H1 (cell line): ENCODE measurements around the gene PGM2. TPM values are rescaled to one million over a fixed set of nuclear protein-coding genes. Genes with fewer than 3 reads are reported as not detected.

Experiments used
- CTCF ChIA-PET: fragments of 300-600 bp; sonication (Branson Sonifier 250); formaldehyde crosslinking; loops from one replicate; lab custom pipeline; 2021; ENCODE audit not compliant: partially characterized antibody; lab: Charles Lee
- POLR2A ChIA-PET: fragments of 300-600 bp; sonication (Branson Sonifier 250); formaldehyde crosslinking; loops from one replicate; lab custom pipeline; 2021; ENCODE audit warnings: inconsistent platforms; ENCODE audit not compliant: partially characterized antibody; lab: Charles Lee
- DNase-seq, 2 experiments: peaks; one replicate each; pipeline versions ENCODE4 v3.0.0 to v3.0.0-alpha.2; 2010 to 2022; ENCODE audit warnings: low spot score in 2 of 2, low read depth in 1 of 2, mixed read lengths in 1 of 2
- FAIRE-seq: peaks from 2 replicates; lab custom pipeline; 2011; peaks lifted over from hg19 to GRCh38; lab: Jason Lieb, UNC
- H2AFZ ChIP-seq: 2 replicates; pipeline ENCODE4 v1.8.1; 2012; ENCODE audit warnings: low read length, inconsistent platforms
- H2AK5ac ChIP-seq: 2 replicates; pipeline ENCODE4 v1.6.1; 2013; ENCODE audit warnings: low read depth, low read length
- H2BK120ac ChIP-seq: replicated peaks from 2 replicates; pipeline ENCODE3; 2013; ENCODE audit warnings: low read depth, low read length, inconsistent platforms
- H2BK12ac ChIP-seq: 2 replicates; pipeline ENCODE4 v1.6.1; 2013; ENCODE audit warnings: low read depth, low read length
- H2BK15ac ChIP-seq: 2 replicates; pipeline ENCODE4 v1.6.1; 2013; ENCODE audit warnings: low read length
- H2BK20ac ChIP-seq: 2 replicates; pipeline ENCODE4 v1.6.1; 2013; ENCODE audit warnings: low read length
- H2BK5ac ChIP-seq: 2 replicates; pipeline ENCODE4 v1.6.1; 2013; ENCODE audit warnings: low read depth, low read length
- H3K14ac ChIP-seq: 2 replicates; pipeline ENCODE4 v1.6.1; 2013; ENCODE audit warnings: inconsistent platforms; ENCODE audit not compliant: insufficient read length
- H3K18ac ChIP-seq: 2 replicates; pipeline ENCODE4 v1.6.1; 2013; ENCODE audit warnings: low read length; ENCODE audit errors: extremely low read depth
- H3K23ac ChIP-seq: 2 replicates; pipeline ENCODE4 v1.6.1; 2013; ENCODE audit warnings: inconsistent platforms; ENCODE audit not compliant: insufficient read length
- H3K23me2 ChIP-seq: 2 replicates; pipeline ENCODE4 v1.6.1; 2013; ENCODE audit warnings: low read depth, low read length
- H3K27ac ChIP-seq: 2 replicates; pipeline ENCODE4 v1.6.1; 2011; ENCODE audit warnings: low read depth, low read length, inconsistent platforms
- H3K27me3 ChIP-seq, 4 experiments: replicated peaks in 1 of 4; 1 replicate in 1 of 4; 2 replicates in 3 of 4; pipeline versions ENCODE4 v1.6.1 to v1.8.1; 2011 to 2013; ENCODE audit warnings: low read length in 3 of 4, mild to moderate bottlenecking in 3 of 4, inconsistent platforms in 2 of 4, mixed read lengths in 2 of 4, moderate library complexity in 1 of 4; ENCODE audit not compliant: control insufficient read depth in 3 of 4, insufficient read depth in 3 of 4; ENCODE audit errors: extremely low read depth in 1 of 4
- H3K36me3 ChIP-seq, 4 experiments: 2 replicates each; pipeline versions ENCODE4 v1.6.1 to v1.8.1; 2011 to 2013; ENCODE audit warnings: mild to moderate bottlenecking in 4 of 4, low read length in 3 of 4, moderate library complexity in 2 of 4, control low read depth in 1 of 4, inconsistent platforms in 1 of 4; ENCODE audit not compliant: insufficient read depth in 4 of 4, control insufficient read depth in 2 of 4
- H3K4ac ChIP-seq: replicated peaks from 2 replicates; pipeline ENCODE3; 2013; ENCODE audit warnings: low read length, low read depth, mixed read lengths, inconsistent platforms; ENCODE audit not compliant: insufficient read length
- H3K4me1 ChIP-seq, 4 experiments: replicated peaks in 1 of 4; 1 replicate in 1 of 4; 2 replicates in 3 of 4; pipeline versions ENCODE4 v1.6.1 to v1.8.1; 2011 to 2013; ENCODE audit warnings: low read length in 3 of 4, inconsistent platforms in 2 of 4, mixed read lengths in 1 of 4; ENCODE audit not compliant: insufficient read depth in 4 of 4, control insufficient read depth in 3 of 4
- H3K4me2 ChIP-seq, 2 experiments: 2 replicates each; pipeline versions ENCODE4 v1.6.1 to v1.8.1; 2011 to 2013; ENCODE audit warnings: low read depth in 2 of 2, low read length in 2 of 2, control low read depth in 1 of 2, inconsistent platforms in 1 of 2, mild to moderate bottlenecking in 1 of 2; ENCODE audit not compliant: insufficient read depth in 1 of 2
- H3K4me3 ChIP-seq, 4 experiments: fragments of 200-600, 300-600 bp in 1 of 4; sonication (generic), shearing (Covaris generic), sonication (Bioruptor Twin) in 1 of 4; 2 replicates each; pipeline versions ENCODE4 v1.5.1 to v1.8.1; 2011 to 2016; ENCODE audit warnings: low read length in 4 of 4, low read depth in 3 of 4, control low read depth in 2 of 4, inconsistent platforms in 2 of 4, mild to moderate bottlenecking in 2 of 4, mixed read lengths in 1 of 4, moderate library complexity in 1 of 4; ENCODE audit not compliant: insufficient read depth in 2 of 4; ENCODE audit errors: extremely low read depth in 1 of 4
- H3K56ac ChIP-seq: replicated peaks from 2 replicates; pipeline ENCODE3; 2013; ENCODE audit warnings: low read depth, mild to moderate bottlenecking, mixed read lengths, low read length, inconsistent platforms; ENCODE audit not compliant: insufficient read length
- H3K79me1 ChIP-seq: 2 replicates; pipeline ENCODE4 v1.6.1; 2013; ENCODE audit warnings: low read depth, low read length, control low read depth
- H3K79me2 ChIP-seq, 2 experiments: 2 replicates each; pipeline versions ENCODE4 v1.6.1 to v1.8.1; 2012 to 2013; ENCODE audit warnings: low read length in 2 of 2, mild to moderate bottlenecking in 2 of 2, inconsistent platforms in 1 of 2; ENCODE audit not compliant: insufficient read depth in 2 of 2, control insufficient read depth in 1 of 2
- H3K9ac ChIP-seq, 4 experiments: replicated peaks in 1 of 4; 1 replicate in 1 of 4; 2 replicates in 3 of 4; pipeline versions ENCODE4 v1.6.1 to v1.8.1; 2011 to 2013; ENCODE audit warnings: low read depth in 3 of 4, low read length in 3 of 4, control low read depth in 2 of 4, mild to moderate bottlenecking in 2 of 4, moderate library complexity in 2 of 4, inconsistent platforms in 1 of 4; ENCODE audit errors: extremely low read depth in 1 of 4
- H3K9me3 ChIP-seq, 2 experiments: 2 replicates each; pipeline versions ENCODE4 v1.6.1 to v1.8.1; 2012 to 2013; ENCODE audit warnings: mild to moderate bottlenecking in 2 of 2, moderate library complexity in 2 of 2, control low read depth in 1 of 2, inconsistent platforms in 1 of 2, low read depth in 1 of 2, low read length in 1 of 2, mixed read lengths in 1 of 2; ENCODE audit not compliant: insufficient read depth in 2 of 2
- H4K20me1 ChIP-seq, 2 experiments: replicated peaks in 1 of 2; 2 replicates each; pipeline versions ENCODE3 to v1.8.1; 2011 to 2013; ENCODE audit warnings: inconsistent platforms in 2 of 2, low read length in 2 of 2, mild to moderate bottlenecking in 1 of 2; ENCODE audit not compliant: insufficient read depth in 2 of 2, control insufficient read depth in 1 of 2
- H4K5ac ChIP-seq: 2 replicates; pipeline ENCODE4 v1.6.1; 2013; ENCODE audit warnings: low read length, low read depth, mixed read lengths, inconsistent platforms; ENCODE audit not compliant: insufficient read length
- H4K8ac ChIP-seq: 2 replicates; pipeline ENCODE4 v1.8.0; 2013; ENCODE audit warnings: mild to moderate bottlenecking, moderate library complexity, low read length, inconsistent platforms; ENCODE audit not compliant: insufficient read depth; ENCODE audit errors: extremely low read depth
- H4K91ac ChIP-seq: replicated peaks from 2 replicates; pipeline ENCODE3; 2013; ENCODE audit warnings: low read length, mixed read lengths, inconsistent platforms; ENCODE audit not compliant: insufficient read length
- EGR1 ChIP-seq: IDR thresholded peaks from 2 replicates; pipeline ENCODE4 v1.6.1; 2011; ENCODE audit warnings: low read depth, low read length, borderline replicate concordance
- FOSL1 ChIP-seq: IDR thresholded peaks from 2 replicates; pipeline ENCODE4 v1.6.1; 2011; ENCODE audit warnings: mild to moderate bottlenecking, low read depth, low read length, moderate library complexity; ENCODE audit not compliant: insufficient read depth
- KDM5A ChIP-seq: fragments of 200-600 bp; IDR thresholded peaks from 2 replicates; pipeline ENCODE4 v1.7.1; 2012; ENCODE audit warnings: mild to moderate bottlenecking, low read length, inconsistent platforms, mixed read lengths
- SIN3A ChIP-seq, 2 experiments: IDR thresholded peaks in 1 of 2; conservative IDR thresholded peaks in 1 of 2; 2 replicates each; pipeline ENCODE4 v1.6.1; 2011 to 2012; ENCODE audit warnings: low read length in 2 of 2, improper control_type of control experiment in 1 of 2, low read depth in 1 of 2, mild to moderate bottlenecking in 1 of 2
- SUZ12 ChIP-seq: fragments of 200-600 bp; sonication (generic); IDR thresholded peaks from 2 replicates; pipeline ENCODE4 v1.6.1; 2012; ENCODE audit warnings: mild to moderate bottlenecking, inconsistent platforms, low read length, moderate library complexity, mixed read lengths
- WGBS, 2 experiments: shearing (Covaris generic) in 1 of 2; methylation state at CpG; one replicate each; pipeline versions ENCODE4 v1.1.6 to v1.1.7; 2013 to 2015; ENCODE audit warnings: low lambda C conversion rate in 2 of 2, mixed read lengths in 2 of 2, inconsistent platforms in 1 of 2, low coverage in 1 of 2, missing lambda C conversion rate in 1 of 2; ENCODE audit not compliant: insufficient replicate concordance in 2 of 2, insufficient coverage in 1 of 2, insufficient read length in 1 of 2; ENCODE audit errors: extremely low coverage in 1 of 2, missing lambda C conversion rate in 1 of 2; 5-methylcytosine and 5-hydroxymethylcytosine counted together
- polyA plus RNA-seq, 7 experiments: library from polyadenylated mRNA; depleted of rRNA in 3 of 7; stranded (reverse) in 5 of 7; unstranded in 2 of 7; fragments of >200 nt in 5 of 7; fragments of 200-250 nt in 2 of 7; gene quantifications; 1 replicate in 5 of 7; 2 replicates in 1 of 7; 4 replicates in 1 of 7; pipeline versions ENCODE4 v1.2.1 to v1.2.3, GENCODE V29; 2011 to 2013; ENCODE audit warnings: missing spikeins in 2 of 7, mixed read lengths in 2 of 7
- total RNA-seq: library from RNA; stranded (reverse); fragmentation: NEBNext Ultra II Directional; extraction: Animal tissue kit (Norgen Biotek cat#: 25700); gene quantifications from 2 replicates; pipeline ENCODE4 v1.2.1, GENCODE V29; 2021

The PGM2 gene
- total and polyA plus RNA-seq, 2 of the 8 experiments (the other 6 are each of a cell fraction or from before 2014, with no cell fraction given) = 7.7 to 38.0 TPM

DNA sequence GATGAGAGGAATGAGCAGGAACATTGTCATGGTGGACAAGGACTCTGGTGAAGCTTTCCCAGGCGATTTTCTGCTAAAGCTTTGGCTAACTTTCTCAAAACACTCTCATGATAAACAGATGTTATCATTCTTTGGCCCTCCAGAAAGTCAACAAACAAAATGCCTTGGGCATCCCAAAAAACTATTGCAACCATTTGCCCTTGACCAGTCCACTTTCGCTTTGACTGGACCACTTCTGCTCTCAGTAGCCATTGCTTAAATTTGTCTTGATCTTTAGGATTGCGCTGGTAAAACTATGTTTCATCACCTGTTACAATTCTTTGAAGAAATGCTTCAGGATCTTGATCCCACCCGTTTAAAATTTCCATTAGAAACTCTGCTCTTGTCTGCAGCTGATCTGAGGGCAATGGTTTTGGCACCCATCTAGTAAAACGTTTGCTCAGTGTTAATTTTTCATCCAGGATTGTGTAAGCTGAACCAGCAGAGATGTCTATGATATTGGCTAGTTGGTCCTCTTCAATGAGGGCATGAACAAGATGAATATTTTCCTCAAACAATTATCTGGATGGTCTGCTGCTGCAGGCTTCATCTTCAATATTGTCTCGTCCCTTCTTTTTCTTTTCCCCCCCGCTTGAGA, 79.2 kb downstream of the PGM2 start:
- H3K23me2 ChIP-seq = no peaks in the 10 kb centered on the region
- TF ChIP-seq KDM5A (no peak), SUZ12 (no peak), SIN3A (conservative IDR thresholded peaks at IDR 0.05 in 1 of 2, IDR thresholded peaks at IDR 0.05 in 1 of 2; ENCODE audit: low read depth in 1 of 2, low read length in 2 of 2) (no peak), EGR1 (no peak), FOSL1 (no peak)
- H3K56ac ChIP-seq = no peak overlapping the region
- no peaks in the 10 kb centered on the region for H3K36me3 ChIP-seq
- 84% methylated on average over 7 of the region's 7 CpGs; no CpG with 5 or more reads in 1 of the 2 experiments for WGBS, 2 experiments
- no peak overlapping the region for H2BK5ac ChIP-seq
- POLR2A ChIA-PET = no interaction called here
- no peak overlapping the region for H2BK20ac ChIP-seq
- no peak overlapping the region for H3K27ac ChIP-seq
- no peak overlapping the region for H3K23ac ChIP-seq
- H3K4me2 ChIP-seq = no peak overlapping the region
- no peak overlapping the region for H3K18ac ChIP-seq
- H2AFZ ChIP-seq = no peak overlapping the region
- H3K4ac ChIP-seq = no peak overlapping the region
- no peak for DNase-seq
- no peak overlapping the region for H3K4me3 ChIP-seq
- no peaks in the 10 kb centered on the region for H3K79me2 ChIP-seq
- no peak overlapping the region for H4K91ac ChIP-seq
- no peak overlapping the region for H2BK120ac ChIP-seq
- FAIRE-seq = no peak
- no peak overlapping the region for H2AK5ac ChIP-seq
- H3K79me1 ChIP-seq = no peaks in the 10 kb centered on the region
- no peak overlapping the region for H4K5ac ChIP-seq
- H2BK12ac ChIP-seq = no peak overlapping the region
- CTCF ChIA-PET = no interaction called here
- no peak overlapping the region for H3K14ac ChIP-seq
- H4K8ac ChIP-seq = no peak overlapping the region
- H2BK15ac ChIP-seq = no peak overlapping the region
- H3K9ac ChIP-seq = no peak overlapping the region
- peaks cover 0 to 7% (median 1%) of the 10 kb centered on the region in 4 experiments; a peak in 5 of 7 replicates for H3K4me1 ChIP-seq
- no peaks in the 10 kb centered on the region for H3K27me3 ChIP-seq
- H3K9me3 ChIP-seq = no peaks in the 10 kb centered on the region
- H4K20me1 ChIP-seq = no peaks in the 10 kb centered on the region
